RCC 7860 (cell line): Measurements from ENCODE around the gene TNNI2.

Experiments
- DNase-seq: peaks from one replicate; pipeline ENCODE4 v3.0.0-alpha.2; 2015; ENCODE audit warnings: low spot score
- FAIRE-seq: peaks from 2 replicates; lab custom pipeline; 2012; peaks lifted over from hg19 to GRCh38; lab: Jason Lieb, UNC

Gene TNNI2

DNA sequence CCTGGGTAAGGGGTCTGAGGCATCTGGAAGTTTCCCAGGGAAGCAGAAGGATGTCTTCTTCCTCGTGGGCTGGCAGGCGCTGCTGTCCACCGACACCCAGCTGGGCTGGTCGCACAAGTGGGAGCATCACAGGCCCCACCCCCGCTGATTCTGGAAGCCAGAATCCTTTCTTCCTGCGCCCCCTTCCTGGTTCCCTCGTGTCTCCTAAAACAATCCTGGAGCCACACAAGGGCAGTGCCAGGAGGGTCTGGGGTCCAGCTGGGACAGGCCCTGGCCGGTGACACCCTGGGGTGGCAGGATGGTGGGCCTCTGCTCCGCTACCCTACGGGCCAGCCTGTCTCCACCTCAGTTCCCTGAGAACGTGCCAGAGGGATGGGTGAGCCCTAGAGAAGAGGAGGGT is 18.3 kb downstream of the TNNI2 start:
- DNase-seq (no peak), FAIRE-seq (no peak)

DNA sequence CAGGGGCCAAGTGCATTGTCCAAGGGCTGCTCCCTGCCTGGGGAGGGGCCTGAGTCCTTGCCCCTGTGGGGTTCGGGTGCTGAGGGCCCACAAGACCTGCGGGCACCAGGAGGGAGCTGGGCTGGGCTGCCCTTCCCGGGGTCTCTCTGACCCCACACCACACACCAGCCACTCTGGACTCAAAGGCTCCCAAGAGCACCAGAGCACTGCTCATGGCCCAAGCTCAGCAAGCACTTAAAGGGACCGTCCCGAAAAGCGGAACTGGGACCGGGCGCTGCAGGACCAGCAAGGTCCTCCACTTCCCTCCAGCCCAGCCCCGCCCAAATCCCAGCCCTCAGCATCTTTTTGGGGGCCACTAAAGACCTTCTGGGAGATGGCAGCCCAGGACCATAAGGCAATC is 19.4 kb downstream of the TNNI2 start:
- FAIRE-seq (no peak), DNase-seq (no peak)

DNA sequence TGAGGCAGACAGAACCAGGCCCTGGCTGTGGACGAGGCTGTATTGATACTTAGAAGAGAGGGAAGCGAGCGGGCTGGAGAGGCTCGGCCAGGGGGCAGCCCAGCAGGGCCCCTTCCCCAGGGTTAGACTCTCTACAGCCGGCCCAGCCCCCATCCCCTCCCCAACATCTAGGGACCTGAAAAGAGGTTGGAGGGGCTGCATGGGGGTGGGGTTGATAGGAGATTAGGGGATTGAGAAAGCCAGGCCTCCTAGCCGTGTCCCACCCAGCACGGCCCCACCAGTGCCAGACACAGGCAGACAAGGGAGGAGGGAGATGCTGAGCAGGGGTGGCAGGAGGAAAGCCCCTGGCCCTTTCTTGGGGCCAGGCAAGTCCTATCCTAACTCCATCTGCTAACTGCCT is 19.8 kb downstream of the TNNI2 start:
- FAIRE-seq: no peak

DNA sequence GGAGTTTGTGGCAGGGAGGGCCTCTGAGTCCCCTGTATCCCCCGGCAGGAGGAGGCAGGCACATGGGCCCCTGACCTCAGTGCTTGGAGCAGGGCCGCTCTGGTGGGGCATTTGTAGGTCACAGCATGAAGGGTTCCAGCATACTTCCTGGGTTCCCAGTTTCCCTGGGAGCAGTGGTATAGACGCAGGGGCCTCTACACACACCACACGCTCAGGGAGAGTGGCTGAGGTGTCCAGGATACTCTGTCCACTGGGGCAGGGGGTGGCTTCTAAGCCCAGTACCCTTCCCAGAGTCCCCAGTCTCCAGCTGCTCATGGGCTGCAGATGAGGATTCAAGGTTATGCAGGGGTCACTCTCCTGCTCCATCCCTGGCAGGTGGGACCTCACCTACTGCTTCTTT is 20.2 kb downstream of the TNNI2 start:
- no peak for FAIRE-seq
- no peak for DNase-seq

More for the DNA sequence above, 19.8 kb downstream of the TNNI2 start:
- DNase-seq: no peak

DNA sequence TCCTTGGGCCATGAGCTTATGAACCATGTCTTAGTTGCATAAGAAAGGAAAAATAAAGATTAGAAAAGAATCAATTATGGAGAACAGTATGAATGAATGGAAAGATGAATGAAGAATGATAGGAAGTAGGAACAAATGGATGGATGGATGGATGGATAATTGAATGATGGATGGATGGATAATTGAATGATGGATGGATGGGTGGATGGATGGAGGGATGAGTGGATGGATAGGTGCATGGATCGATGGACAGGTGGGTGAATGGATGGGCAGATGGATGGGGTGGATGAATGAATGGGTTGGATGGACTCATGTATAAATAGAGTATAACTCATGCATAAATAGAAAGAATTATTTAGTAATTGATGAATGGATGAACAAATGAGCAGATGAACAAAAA is 21.3 kb downstream of the TNNI2 start:
- DNase-seq: no peak
- FAIRE-seq: no peak

DNA sequence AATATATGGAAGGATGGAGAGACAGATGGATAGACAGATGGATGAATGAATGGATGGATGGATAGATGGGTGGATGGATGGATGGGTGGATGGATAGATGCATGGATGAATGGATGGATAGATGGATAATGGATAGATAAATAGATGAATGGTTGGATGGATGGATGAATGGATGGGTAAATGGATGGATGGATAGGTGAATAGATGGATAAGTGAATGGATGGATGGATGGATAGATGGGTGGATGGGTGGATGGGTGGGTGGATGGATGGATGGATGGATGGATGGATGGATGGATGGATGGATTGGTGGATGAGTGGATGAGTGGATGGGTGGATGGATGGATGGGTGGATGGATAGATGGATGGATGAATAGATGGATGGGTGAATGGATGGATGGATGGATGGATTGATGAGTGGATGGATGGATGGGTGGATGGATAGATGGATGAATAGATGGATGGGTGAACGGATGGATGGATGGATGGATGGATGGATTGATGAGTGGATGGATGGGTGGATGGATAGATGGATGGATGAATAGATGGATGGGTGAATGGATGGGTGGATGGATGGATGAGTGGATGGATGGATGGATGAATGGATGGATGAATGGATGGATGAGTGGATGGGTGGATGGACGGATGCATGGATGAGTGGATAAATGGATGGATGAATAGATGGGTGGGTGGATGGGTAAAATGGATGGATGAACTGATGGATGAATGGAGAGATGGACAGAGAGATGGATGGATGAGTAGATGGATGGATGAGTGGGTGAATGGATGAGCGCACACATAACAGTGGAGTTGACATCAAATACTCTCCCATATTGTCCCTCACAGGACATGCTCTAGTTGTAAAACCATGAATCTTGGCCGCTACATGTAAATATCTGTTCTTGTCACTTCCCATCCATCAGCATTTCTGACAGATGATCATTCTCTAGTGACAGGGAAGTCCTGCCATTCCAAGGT is 22.9 kb downstream of the TNNI2 start:
- FAIRE-seq (no peak), DNase-seq (no peak)

DNA sequence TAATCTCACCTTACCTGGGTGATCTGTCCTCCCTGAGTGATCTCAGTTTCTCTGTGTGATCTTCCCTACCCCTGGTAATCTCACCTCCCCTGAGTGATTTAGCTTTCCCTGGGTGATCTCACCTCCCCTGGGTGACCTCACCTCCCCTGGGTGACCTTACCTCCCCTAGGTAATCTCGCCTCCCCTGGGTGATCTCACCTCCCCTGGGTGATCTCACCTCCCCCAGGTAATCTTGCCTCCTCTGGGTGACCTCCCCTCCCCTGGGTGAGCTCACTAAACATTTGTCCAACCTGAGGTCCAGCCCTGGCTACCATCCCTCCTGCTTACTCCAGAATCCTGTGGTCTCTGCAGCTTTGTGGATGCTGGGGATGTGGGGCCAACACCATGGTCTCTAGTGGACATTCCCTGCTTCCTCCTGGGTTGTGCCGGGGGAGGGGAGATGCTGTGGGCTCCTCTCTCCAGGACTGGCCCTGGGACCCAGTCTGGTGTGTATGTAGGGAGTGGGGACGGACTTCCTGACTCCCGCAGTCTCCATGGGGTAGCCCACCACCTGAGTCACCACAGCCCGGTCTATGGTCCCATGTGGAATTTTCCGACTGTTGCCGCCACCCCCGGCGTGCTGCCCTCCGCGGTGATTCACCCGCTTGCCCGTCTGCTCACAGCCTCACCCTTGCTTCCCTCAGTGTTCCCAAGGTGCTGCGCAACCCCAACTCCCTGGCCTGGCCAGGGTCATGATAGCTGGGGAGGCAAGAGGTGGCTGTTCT is 24.0 kb downstream of the TNNI2 start:
- peak; percentile 85 for DNase-seq
- peak; percentile 77 for FAIRE-seq

DNA sequence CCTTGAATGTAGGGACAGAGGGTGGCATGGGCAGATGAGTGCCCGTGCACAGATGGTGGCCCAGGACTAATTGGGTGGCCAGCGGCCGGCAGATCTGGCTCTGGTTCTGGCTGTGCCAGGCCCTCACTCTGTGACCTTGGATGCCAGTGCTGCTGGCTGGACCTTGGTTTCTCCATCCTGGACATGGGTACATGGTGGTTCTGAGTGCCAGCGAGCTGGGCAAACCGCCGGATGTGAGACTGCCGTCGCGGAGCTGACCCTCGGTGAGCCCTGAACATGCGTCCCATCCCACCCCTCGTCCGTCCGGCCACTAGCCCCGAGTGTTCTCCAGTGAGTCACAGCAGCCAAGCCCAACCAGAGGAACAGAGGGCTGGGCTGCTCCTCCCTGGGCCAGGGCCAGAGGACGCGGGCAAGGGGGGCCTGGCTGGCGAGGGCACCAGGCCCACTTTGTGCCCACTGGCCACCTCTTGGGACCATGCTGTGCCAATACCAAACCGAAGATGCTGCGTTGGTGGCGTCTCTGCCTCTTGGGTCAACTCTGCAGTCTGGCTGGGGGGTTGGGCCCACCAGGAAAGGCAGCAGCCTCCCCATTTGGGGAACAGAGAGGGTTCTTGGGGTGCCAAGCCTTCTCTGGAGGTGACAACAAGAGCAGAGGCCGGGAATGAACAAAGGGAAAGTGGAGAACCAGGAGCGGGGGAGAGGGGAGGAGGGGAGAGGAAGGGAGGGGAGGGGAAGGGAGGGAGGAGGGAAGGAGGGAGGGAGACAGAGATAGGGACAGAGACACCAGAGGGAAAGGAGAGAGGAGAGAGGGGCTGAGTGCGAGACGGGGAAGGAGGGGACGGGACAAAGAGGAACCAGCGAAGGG is 24.8 kb downstream of the TNNI2 start:
- FAIRE-seq (peak; percentile 74), DNase-seq (peak; percentile 83)

DNA sequence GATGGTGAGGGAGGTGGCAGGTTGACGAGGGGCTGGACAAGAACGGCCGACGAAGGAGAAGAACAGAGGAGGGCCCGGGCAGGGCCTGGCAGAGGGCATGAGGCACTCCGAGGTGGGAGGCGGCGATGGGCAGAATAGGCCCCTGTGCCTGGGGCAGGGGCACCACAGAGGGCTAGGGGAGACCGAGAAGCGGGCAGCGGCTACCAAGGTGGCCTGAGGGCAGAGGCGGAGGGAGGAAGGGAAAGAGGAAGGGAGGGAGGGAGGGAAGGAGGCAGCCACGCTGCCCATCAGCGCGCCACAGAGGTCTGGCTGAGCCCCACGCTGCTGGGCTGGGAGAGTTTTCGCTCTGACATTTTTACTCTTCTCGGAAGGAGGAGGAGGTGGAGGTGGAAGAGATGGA is 25.4 kb downstream of the TNNI2 start:
- DNase-seq (no peak), FAIRE-seq (no peak)

DNA sequence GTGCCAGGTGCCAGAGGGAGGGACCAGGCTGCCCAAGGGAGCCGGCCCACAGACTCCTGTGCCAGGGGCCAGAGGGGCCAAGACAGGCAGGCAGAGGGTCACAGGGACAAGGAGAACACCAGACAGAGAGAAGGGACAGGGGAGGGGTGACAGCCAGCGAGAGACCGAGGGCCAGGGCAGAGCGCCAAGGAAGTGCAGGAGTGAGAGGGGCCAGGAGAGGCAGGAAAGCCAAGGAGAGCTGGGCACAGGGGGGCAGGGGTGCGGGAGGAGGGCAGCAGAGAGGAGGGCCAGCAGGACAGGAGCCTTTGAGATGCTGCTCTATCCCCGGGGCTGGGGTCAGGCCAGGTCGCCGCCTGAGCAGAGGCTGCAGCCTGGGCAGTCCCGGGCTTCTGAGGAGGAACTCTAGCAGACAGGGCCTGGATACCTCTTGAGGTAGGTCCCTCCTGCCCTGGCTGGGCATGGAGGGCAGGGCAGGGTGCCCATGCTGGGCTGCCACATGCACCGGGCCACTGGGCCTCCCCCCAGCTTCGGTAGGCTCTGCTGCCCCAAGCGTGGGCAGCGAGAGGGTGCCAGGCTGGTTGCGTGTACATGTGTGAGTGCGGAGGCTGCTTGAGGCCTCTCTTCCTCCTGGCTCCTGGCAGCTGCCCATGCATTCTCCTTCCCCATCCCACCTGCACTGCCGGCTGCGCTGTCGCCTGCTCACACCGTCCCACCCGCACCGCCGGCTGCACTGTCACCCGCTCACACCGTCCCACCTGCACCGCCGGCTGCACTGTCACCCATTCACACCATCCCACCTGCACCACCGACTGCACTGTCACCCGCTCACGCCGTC is 26.3 kb downstream of the TNNI2 start:
- DNase-seq (no peak), FAIRE-seq (no peak)

DNA sequence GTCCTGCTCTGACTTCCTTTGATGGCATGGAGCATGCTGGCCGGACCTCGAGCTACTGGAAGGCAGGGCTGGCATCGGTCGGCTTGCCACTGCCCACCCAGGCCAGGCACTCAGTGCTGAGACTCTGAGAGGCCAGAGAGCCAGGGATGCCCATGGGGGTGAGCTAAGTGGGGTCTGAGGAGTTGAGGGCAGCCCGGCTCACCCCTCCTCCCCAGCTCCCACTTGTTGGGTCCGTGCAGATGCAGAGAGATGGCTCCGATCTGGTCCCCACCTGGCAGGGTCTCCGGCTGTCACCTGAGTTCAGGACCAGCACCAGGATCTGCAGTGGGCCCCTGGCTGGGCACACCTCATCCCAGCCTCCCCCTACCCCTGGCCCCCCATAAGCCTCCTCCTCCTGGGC is 27.4 kb downstream of the TNNI2 start:
- FAIRE-seq (no peak), DNase-seq (no peak)

DNA sequence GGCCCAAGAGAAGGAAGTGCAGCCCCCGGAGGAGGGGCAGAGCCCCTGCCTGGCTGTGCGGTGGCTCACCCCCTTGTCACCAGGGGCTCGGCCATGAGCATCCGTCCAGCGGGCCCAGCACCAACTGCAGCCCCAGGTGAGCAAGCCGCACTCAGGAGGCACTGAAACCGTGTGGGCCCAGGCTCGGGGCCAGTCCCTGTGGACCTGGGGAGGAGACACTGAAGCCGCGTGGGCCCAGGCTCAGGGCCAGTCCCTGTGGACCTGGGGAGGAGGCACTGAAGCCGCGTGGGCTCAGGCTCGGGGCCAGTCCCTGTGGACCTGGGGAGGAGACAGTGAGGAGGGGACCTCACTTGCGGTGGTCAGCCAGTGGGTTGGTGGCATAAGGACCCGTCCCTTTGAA is 28.0 kb downstream of the TNNI2 start:
- FAIRE-seq (no peak), DNase-seq (no peak)

DNA sequence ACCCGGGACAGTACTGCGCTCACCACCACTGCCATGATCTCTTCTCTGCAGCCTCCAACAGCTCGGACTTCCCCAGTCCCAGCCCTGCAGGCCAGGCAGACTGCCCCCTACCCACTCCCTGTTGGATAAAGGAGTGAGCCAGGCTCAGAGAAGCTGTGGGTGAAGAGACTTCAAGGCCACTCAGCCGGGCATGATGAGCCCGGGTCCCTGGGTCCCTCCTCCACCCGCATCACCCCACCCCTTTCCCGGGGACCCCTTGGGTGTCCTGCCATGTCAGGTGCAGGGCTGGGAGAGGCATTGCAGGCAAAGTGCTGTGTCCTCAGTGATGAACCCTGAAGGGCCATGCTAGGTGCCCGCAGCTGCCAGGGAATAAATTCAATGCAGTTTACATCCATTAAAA is 28.6 kb downstream of the TNNI2 start:
- FAIRE-seq: no peak
- DNase-seq: no peak

DNA sequence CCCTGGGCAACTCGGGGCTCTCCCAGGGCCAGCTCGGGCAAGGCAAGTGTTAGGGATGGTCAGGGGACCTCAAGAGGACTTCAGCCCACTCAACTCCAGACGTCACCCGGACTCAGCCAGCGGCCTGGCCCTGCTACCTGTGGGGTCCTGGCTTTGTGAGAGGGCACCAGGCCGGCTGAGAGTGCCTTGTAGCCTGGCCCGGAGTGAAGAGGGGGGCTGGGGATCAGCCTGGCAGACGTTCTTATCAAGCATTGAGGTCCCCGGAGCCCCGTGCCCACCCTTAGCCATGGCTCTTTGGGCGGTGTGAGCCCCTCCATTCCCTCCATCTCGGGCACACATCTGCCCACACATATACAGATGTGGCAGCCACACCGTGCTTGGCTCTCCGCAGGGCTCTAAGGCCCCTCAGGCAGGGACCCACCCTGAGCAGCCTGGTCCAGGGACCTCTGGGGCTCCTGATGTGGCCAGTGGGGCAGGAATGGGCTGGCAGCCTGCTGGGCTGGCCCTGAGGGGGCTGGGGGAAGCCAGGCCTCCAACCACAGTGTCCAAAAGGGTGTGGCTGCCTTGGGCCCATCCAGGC is 29.4 kb downstream of the TNNI2 start:
- FAIRE-seq: no peak
- DNase-seq: no peak

DNA sequence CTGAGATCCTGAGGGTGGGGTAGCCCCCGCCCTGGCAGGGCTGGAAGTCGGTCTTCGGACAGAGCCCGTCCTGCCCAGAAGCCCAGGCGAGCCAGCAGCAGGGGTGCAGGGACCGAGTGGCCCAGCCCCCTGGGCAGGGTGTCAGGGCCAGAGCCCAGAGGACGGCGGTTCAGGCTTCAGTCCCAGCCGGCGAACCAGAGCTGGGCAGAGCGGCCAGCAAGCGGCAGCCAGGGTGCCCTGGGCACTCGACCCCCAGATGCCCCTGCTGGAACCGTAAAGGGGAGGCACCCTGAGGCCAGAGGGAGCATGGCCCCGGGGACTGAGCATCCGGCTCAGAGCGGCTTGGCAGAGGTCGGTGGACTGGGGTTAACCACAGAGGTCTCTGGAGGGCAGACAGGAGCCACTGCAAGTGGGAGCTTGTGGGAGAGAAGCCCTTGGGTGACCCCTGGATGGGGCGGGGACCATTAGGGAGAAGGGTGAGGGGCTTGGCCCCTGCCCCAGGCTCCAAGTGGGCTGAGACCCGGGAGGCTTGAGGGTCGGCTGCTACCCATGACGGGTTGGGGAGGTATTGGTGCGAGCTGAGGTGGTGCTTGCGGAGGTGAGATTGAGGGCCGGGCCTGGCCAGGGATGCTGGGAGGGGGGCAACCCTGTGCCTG is 30.0 kb downstream of the TNNI2 start:
- DNase-seq (no peak), FAIRE-seq (no peak)

DNA sequence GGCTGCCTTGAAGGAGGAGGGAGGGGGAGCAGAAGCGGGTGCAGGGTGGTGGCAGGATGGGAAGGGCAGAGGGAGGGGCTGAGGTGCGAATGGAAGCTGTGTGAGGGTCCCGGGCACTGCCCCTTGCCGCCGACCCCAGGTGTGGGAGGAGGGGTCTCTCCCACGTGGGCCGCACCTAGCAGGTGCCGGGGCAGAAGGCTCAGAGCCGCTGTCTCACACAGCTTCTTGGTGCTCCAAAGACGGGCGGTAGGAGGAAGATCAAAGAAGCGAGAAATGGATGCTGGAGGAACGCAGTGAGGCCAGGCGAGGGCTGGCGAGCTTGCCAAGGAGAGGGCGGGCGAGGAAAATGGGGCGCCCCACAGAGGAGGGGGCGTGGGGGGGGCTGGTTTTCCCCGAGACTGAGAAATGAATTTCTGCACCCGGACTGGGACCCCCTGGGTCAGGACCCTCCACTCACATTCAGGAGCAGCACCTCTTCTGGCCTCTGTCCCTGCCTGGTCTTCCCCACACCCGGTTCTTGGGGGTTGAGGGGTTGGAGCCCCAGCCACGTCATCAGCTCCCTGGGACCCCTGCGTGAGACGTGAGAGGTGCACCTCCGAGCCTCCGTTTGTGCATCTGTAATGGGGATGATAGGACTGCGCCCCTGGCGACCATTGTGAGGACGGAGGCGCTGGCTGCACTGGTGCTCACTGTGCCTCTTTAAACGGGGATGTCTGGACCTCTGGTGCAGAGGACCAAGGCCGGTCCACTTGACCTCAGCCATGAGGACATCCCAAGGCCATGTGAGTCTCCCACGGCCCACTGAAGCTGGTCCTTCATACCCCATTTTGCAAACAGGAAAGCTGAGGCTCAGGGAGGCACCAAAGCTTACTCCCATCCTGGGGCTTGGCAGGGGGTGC is 30.9 kb downstream of the TNNI2 start:
- FAIRE-seq: no peak

DNA sequence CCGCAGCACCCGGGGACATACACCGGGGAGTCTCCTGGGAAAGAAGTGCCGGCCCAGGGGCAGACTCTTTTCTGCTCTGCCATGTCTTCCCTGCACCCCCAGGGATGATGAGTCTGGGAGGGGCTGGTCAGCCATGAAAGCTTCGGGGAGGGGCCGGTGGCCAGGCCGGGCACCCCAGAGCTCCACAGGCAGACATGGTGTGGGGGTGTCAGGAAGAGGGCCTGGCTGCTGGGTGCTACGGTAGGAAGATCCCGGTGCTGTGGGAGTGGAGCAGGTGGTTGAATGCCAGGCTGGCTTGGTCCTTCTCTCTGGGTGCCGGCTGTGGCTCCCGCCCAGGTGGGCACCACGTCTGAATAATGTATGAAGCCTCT is 31.5 kb downstream of the TNNI2 start:
- DNase-seq (no peak), FAIRE-seq (no peak)

More for the DNA sequence above, 30.9 kb downstream of the TNNI2 start:
- DNase-seq: no peak

DNA sequence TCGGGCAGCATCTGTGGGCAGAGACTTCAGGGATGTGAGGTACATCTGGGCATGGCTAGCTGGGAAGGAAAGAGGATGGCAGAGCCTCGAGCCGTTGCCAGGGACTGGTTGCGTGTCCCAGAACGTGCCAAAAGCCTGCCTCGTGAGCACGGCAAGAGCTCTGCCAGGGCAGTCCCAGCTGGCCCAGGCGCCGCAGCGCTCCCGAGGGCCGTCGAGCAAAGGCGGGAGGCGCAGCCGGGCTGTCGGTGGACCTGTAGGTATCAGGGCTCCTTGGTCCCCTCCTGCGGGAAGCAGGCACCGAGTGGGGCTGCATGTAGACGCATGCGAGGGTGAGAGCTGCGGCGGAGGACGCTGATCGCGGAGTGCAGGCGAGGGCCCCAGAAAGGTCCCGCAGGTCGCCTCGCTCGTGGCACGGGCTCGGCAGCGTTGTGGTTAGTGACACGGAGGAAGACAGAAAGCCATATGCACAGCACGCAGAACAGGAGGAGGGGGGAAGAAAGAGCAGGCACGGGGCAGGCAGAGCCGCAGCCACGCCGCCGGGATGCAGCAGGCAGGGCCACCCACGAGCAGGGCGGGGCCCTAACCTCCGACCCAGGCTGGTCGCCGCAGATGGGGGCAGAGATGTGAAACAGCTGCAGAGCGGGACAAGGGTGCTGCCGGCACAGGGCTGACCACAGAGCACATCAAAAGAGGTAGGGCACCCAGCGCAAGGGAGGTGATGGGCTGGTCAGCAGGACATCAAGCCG is 32.1 kb downstream of the TNNI2 start:
- no peak for FAIRE-seq
- no peak for DNase-seq
